Kidney glomerular epithelial cell (primary cell): ENCODE data around the gene MDK.
"Not testable (repeated sequence)": the region's sequence is repeated elsewhere in the genome, so short reads cannot be mapped to it uniquely, and the experiment has no call there.

Experiments
- DNase-seq: peaks from one replicate; lab custom pipeline; 2025; lab: John Stamatoyannopoulos, UW

The MDK gene

DNA sequence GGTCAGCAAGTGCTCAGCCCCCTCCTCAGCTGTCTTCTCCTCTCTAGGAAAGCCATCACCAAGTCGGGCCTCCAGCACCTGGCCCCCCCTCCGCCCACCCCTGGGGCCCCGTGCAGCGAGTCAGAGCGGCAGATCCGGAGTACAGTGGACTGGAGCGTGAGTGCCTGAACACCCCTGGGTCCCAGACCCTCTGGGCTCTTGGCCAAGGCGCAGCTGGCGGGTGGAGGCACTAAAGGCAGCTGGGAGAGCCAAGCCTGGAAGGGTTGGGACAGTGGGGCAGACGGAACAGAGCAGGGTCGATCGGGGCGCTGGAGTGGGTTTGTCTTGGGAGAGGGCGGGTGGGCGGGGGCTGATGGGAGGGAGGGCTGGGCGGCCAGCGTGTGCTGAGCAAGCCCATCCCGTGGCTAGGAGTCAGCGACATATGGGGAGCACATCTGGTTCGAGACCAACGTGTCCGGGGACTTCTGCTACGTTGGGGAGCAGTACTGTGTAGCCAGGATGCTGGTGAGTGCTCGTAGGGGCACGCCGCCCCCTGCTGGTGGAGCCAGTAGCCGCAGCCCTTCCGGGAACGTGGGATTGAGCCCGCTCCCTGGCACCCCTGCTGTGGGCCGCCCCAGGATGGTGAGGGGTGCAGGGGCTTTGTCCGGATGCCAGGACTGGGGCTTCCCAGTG, 14.1 kb upstream of the MDK start:
- DNase-seq = no peak

- no peak for DNase-seq
These were observed 13.6 kb upstream of the MDK start for GRCh38 chr11:46367916-46368267.

DNA sequence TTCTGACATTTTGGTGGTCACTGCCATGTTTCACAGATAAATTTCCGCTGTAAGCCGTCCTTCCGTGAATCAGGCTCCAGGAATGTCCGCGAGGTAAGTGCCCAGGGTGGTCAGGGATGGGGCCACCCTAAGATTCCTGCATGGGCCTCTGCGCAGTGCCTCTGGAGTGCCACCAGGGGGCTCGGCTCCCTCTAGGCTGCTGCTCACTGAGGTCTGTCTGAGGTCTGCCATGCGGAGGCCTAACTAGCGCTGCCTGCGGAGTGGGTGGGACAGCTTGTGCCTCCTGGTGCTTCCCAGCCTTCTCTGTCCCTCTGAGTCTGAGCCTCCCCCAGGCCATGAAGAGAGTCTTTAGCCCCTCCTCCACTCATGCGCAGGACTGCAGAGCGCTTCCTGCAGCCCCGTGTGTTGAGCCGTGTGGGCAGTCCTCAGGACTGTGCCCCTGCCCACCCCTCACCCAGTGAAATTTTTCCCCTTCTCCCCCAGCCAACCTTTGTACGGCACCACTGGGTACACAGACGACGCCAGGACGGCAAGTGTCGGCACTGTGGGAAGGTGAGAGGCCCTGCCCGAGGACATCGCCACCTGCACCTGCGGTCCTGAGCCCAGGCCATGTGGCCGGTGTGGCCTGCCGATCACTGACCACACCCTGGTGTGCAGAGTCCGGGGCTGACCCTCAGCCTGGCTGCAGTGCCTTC, 11.9 kb upstream of the MDK start:
- peak; percentile 59 for DNase-seq

DNA sequence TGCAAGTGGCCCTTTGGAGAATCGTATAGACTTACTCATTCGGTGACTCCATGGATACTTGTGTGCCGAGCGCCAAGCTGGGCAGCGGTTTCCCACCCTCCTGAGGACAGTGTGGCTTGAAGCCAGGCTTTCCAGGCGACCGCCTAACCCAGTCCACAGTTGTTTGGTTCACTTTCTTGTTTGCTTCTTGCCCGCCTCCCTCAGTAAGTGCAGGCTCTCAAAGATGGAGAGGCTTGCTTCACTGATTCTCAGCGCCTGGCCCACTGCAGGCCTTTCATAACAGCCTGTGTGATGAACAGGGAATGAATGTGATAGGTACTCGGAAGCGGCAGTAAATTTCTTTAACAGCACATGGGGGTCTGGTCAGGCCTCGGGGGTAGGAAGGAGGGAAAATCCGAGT, 11.2 kb upstream of the MDK start:
- DNase-seq = no peak

DNA sequence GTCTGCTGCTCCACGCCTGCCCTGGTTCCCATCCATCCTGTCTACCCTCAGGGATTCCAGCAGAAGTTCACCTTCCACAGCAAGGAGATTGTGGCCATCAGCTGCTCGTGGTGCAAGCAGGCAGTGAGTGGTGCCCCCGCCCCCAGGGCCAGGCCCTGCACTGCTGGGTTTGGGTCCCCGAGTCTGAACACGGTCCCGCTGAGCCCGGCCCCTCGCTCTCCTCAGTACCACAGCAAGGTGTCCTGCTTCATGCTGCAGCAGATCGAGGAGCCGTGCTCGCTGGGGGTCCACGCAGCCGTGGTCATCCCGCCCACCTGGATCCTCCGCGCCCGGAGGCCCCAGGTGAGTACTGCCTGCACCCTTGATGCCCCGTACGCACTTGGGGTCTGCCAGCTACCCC, 10.2 kb upstream of the MDK start:
- not testable (repeated sequence) for DNase-seq

- DNase-seq = no peak
These were observed 9.4 kb upstream of the MDK start for GRCh38 chr11:46372086-46372485.

GRCh38 chr11:46372501-46372900, 9.0 kb upstream of the MDK start:
- not testable (repeated sequence) for DNase-seq

DNA sequence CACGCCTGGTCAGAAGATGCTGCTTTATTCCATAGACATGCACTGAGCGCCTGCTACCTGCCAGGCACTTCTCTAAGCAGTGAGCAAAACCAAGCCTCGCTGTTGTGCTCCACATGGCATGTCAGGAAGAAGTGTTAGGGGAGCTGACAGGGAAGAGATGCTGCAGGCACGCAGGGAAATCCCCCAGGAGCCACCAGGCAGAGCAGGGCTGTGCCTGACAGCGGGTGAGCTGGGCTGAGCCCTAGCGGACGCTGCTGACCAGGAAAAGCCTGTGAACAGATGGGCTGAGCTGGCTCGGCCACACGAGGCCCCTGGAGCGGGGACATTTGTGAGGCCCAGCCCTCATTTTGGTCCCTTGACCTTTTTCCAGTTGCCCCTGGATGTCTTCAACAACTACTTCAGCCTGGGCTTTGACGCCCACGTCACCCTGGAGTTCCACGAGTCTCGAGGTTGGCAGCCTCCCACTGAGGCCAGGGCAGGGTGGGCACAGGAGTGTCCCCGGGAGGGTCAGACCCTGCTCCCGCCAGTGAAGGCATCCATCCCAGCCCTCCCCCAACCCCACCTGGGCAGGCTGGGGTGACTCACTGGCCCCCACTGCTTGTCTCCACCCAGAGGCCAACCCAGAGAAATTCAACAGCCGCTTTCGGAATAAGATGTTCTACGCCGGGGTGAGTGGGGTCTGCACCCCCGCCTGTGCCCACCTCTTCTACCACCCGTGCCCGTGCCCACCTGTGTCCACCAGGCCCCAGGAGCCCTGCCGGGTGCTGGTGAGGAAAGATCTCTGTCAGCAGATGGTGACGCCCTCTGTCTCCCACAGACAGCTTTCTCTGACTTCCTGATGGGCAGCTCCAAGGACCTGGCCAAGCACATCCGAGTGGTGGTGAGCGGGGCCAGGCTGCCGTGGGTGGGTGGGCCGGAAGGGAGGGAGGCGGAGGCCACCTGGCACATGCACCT, 7.4 kb upstream of the MDK start:
- DNase-seq = no peak

DNA sequence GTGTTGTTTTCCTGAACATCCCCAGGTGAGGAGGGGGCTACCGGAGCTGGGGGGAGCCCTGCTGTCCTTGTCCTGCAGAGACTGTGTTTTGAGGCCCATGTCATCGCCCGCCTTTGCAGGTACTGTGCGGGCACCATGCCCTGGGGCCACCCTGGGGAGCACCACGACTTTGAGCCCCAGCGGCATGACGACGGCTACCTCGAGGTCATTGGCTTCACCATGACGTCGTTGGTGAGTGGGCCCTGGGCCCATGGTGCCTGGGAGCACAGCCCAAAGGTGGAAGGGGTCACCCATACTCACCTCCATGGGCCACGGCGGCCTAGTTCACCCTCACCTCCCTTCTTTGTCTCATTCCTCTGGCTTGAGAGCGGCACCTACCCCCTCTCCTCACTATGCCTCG, 6.7 kb upstream of the MDK start:
- no peak for DNase-seq

DNA sequence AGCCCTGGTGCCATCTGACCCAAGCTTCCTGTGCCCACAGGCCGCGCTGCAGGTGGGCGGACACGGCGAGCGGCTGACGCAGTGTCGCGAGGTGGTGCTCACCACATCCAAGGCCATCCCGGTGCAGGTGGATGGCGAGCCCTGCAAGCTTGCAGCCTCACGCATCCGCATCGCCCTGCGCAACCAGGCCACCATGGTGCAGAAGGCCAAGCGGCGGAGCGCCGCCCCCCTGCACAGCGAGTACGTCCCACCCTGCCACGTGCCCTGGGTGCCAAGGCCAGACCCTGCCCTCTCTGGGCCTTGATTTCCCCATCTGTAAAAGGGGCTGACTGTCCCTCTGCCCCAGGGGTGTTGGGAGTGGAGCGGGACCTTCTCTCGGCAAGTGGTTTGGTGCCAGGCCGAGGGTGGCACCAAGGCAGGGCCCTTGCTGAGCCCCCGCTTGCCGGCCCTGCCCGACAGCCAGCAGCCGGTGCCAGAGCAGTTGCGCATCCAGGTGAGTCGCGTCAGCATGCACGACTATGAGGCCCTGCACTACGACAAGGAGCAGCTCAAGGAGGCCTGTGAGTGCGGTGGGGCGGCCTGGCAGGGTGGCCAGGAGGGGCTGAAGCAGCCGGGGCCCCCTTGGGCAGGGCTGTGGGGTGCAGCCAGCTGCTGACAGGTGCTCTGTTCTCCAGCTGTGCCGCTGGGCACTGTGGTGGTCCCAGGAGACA, 5.9 kb upstream of the MDK start:
- no peak for DNase-seq

DNA sequence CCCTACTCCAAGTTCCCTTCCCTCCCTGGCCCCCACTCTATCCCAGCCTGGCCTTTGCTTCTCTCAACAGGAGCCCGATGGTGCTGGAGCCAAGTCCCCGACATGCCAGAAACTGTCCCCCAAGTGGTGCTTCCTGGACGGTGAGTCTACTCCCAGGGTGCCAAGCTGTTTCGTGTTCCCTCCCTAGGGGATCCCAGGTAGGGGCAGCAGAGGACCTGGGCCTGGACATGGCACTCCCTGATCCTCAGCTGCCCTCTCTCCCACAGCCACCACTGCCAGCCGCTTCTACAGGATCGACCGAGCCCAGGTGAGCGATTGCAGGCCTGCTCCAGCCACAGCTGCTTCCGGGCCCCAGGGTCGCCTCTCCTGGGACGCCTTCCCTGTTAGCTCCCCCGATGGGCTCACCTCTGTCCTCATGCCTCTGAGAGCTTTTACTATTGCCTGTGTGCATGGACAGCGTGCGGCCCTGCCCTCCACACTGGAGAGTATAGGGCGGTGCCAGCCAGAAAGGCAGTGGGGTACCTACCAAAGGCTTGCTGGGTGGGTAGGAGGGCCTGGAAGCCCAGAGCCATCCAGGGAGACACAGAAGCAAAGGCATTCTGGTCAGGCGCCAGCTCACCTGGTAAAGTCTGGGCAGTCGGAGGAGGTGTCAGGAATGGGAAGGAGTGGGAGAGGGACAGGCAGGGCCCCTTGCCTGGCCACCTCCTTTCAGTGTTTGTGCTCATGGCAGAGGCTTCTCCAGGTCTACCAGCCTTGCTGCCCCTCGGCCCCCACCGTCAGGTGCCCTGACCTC, 5.0 kb upstream of the MDK start:
- no peak for DNase-seq

GRCh38 chr11:46377290-46377689, 4.2 kb upstream of the MDK start:
- DNase-seq = no peak

- DNase-seq = no peak
These were observed 3.6 kb upstream of the MDK start for GRCh38 chr11:46377831-46378230.

- DNase-seq = no peak
These were observed 3.2 kb upstream of the MDK start for GRCh38 chr11:46378296-46378695.

- no peak for DNase-seq
These were observed 2.5 kb upstream of the MDK start for GRCh38 chr11:46378811-46379481.

DNA sequence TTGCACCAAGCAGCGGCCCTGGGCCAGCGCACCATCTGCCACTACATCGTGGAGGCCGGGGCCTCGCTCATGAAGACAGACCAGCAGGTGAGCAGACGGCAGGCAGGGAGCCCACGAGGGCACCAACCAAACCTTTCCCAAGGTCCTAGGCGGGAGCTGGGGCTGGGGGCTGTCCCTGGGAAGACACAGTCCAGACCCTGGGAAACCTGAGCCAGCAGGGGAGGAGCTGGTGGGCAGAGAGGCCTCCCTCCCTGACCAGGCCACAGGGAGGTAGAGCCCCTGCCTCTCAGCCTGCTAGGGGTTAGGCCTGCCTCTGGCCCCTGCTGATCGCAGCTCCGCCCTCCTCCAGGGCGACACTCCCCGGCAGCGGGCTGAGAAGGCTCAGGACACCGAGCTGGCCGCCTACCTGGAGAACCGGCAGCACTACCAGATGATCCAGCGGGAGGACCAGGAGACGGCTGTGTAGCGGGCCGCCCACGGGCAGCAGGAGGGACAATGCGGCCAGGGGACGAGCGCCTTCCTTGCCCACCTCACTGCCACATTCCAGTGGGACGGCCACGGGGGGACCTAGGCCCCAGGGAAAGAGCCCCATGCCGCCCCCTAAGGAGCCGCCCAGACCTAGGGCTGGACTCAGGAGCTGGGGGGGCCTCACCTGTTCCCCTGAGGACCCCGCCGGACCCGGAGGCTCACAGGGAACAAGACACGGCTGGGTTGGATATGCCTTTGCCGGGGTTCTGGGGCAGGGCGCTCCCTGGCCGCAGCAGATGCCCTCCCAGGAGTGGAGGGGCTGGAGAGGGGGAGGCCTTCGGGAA, 1.8 kb upstream of the MDK start:
- DNase-seq = not testable (repeated sequence)

DNA sequence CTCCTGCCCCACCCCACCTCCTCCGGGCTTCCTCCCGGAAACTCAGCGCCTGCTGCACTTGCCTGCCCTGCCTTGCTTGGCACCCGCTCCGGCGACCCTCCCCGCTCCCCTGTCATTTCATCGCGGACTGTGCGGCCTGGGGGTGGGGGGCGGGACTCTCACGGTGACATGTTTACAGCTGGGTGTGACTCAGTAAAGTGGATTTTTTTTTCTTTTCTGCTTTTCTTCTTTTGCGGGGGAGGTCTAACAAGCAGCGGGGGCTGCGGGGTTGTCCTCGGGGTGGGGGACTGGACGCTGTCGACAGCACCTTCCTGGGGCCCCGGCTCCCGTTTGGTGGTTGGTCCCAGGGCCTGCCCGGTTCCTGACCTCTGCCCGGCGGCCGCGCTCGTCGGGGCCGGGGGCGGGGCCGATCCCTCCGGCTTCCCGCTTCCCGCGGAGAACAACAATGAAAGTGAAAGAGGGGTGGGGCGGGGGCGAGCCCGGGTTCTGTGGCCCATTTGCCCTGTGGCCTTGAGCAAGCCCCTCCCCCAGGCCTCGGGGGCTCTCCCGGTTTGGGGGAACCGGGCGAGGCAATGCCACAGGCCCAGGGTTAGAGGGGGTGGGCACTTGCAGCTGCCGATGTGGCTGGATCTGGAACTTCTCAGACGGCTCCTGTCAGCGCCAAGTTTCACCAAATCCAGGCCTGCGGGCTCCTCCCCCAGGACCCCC, 975 bp upstream of the MDK start:
- no peak for DNase-seq

DNA sequence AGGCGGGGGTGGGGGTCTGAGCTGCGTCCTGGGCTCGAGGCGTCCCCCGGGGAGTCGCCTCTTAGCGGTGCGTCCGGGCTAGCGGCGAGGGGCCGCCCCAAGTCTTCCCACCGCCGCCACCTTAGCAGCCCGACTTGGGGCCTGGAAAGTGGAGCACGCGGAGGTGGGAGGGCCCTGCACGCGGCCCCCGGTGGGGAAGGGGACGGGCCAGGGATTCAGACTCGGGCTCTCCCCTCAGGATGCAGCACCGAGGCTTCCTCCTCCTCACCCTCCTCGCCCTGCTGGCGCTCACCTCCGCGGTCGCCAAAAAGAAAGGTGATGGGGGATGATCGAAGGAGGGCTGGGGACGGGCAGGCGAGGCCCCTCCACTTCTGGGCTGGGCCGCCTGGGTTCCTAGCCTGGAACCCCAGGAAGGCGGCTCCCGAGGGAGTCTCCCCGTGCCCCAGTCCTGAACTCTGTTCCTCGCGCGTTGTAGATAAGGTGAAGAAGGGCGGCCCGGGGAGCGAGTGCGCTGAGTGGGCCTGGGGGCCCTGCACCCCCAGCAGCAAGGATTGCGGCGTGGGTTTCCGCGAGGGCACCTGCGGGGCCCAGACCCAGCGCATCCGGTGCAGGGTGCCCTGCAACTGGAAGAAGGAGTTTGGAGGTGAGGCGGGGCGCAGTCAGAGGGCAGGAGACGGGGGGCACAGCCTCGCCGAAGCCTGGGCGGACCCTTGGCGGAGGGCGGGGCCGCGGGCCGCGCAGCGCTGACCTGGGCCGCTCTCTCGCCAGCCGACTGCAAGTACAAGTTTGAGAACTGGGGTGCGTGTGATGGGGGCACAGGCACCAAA, 563 bp downstream of the MDK start:
- DNase-seq = no peak
